ENCODE data around the gene LMOD2.

DNA sequence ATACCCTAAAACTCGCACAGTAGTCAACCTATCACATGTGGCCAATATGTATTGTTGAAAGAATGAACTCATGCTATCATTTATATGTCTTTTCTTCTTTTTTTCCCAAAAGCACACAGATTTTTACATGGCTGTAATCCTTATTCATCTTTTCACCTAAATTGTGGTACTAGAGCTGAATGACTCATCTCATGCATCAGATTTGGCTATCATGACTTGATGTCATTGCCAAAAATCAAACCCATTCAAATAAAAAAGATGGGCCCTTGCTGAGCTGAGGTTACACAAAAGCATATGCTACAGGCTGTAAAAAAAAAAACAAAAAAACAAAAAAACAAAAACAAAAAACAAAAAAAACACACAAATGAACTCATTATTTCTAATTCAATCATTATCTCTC, 3.3 kb upstream of the LMOD2 start:
- TF ChIP-seq CTCF (IDR thresholded peaks at IDR 0.05; ENCODE audit: insufficient read depth, low read depth, low read length) (no peak), EZH2 (IDR thresholded peaks at IDR 0.05; ENCODE audit: insufficient read depth, low read length) (no peak)
